ENCODE data around the gene IL10. TPM values are rescaled to one million over a fixed set of nuclear protein-coding genes. Genes with fewer than 3 reads are reported as not detected.
"Not testable (repeated sequence)": the region's sequence is repeated elsewhere in the genome, so short reads cannot be mapped to it uniquely, and the experiment has no call there.

IL10 gene
- total RNA-seq, 1 donor from 2014 or later: not detected

DNA sequence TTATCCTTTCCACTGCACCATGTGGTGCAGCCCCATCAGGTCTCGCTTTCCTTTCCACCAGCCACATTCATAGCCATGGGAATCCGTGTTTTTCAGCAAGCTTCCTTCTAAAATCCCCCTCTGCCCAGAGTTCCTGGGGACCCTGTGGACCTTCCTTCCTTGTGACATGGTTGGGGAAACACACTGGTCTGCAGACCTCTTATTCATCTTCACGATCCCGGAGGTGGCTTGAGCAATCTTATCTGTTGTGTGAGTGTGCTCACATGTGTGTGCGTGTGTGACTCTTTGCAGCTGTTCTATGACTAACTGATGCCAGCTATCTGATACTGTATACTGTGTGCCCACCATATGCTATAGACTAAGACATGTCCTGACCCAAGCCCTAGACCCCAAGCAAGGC, 15.6 kb upstream of the IL10 start:
- TF ChIP-seq CTCF (conservative IDR thresholded peaks at IDR 0.05; ENCODE audit: low read depth, low read length): no peak
- H3K4me3 ChIP-seq (ENCODE audit: low read depth, low read length): no peak overlapping the region
- no peak for DNase-seq (ENCODE audit: low read depth)

DNA sequence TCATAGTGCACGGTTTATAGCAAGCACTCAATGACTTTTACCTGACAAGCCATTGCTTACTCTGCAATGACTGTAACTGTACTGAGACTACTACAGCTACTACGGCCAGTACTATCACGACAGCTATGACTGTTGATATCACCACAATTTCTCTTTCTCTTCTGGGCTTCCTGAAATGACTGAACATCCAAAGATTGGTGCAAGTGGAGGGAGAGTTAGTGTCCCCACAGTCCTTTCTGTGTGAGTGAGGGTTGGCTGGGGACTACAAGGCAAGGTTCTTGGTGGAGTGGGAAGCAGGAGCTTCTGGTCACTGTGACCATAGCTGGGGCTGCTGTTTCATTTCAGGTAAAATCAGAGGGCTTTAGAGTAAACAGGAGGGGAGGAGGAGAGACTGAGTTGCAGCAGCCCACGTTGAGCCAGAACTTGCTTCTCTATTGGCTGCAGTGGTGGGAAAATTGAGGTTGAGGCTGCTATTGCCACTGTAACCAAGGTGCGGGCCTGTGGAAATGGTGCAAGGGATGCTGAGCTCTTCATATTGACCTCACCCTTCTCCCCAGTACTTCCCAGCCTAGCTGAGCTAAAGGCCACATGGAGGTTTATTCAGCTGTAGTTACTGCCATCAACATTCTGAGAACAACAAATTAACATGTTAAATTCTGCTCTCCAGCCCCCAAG, 14.1 kb upstream of the IL10 start:
- no peak for TF ChIP-seq CTCF (conservative IDR thresholded peaks at IDR 0.05; ENCODE audit: low read depth, low read length)
- H3K4me3 ChIP-seq (ENCODE audit: low read depth, low read length): no peak overlapping the region
- DNase-seq (ENCODE audit: low read depth): no peak

DNA sequence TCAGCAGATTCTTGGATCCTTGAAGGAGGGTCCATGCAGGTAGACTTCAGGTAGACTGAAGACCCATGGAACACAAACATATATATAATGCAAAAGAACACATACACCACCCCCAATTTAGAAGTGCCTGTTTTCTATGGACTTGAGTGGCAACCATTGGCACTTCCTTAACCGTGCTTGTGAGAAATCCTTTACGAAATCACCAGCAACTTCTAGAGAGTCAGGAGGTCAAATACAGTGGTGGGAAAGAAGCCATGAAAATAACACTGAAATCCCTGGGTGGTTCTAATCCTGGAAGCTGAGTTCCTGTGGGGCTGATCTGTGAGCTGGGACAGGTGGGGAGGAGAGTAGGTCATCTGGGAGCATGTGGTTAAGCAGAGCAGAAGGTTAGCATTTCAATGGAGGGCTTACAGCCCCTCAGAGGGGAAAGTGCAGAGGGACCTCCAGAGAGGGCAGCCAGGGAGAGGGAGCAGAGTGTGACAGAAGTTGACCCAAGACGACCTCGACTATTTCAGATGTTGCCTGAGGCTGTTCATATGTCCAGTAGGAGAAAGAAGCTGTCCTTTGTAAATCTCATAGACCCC, 13.0 kb upstream of the IL10 start:
- H3K4me3 ChIP-seq (ENCODE audit: low read depth, low read length): no peak overlapping the region

GRCh38 chr1:206784471-206784903, 12.2 kb upstream of the IL10 start:
- no peak overlapping the region for H3K4me3 ChIP-seq (ENCODE audit: low read depth, low read length)
- no peak for TF ChIP-seq CTCF (conservative IDR thresholded peaks at IDR 0.05; ENCODE audit: low read depth, low read length)
- DNase-seq (ENCODE audit: low read depth): no peak

More for the DNA sequence above, 13.0 kb upstream of the IL10 start:
- no peak for DNase-seq (ENCODE audit: low read depth)
- TF ChIP-seq CTCF (conservative IDR thresholded peaks at IDR 0.05; ENCODE audit: low read depth, low read length): no peak

DNA sequence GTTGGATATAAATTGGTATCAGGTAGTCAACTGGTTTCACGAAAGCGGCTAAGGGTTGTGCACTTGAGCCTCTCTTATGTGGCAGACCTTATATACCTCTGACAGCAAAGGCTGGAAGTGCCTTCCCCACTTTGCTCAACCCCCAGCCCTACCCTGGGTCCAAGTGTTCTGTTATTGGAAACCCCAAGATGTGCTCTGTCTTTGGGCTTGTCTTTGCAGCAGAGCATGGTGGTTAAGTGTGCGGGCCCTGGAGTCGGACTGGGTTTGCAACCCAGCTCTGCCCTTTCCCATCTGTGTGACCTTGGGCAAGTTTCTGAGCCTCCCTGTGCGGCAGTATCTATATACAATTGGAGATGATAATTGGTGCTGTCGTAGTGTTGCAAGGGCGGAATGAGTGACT, 11.2 kb upstream of the IL10 start:
- DNase-seq (ENCODE audit: low read depth): no peak
- H3K4me3 ChIP-seq (ENCODE audit: low read depth, low read length): no peak overlapping the region
- TF ChIP-seq CTCF (conservative IDR thresholded peaks at IDR 0.05; ENCODE audit: low read depth, low read length): no peak

DNA sequence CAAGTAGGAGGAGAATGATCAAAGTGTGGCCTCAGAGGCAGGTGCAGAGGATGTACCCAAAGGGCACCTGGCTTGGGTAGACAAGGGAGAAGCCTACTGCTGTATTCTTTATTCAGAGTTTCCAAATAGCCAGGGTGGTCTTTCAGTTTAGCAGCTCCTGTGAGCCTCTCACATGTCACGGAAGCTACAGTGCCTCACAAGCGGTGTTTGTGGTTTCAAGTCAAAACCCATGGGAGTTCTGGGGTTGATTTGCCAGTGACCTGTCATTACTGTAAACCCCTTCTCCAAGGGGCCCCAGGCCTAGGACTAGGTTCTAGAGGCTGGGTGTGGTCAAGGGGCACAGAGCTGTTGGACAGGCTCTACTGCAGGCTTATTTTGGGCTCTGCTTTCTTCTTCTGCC, 10.2 kb upstream of the IL10 start:
- no peak for TF ChIP-seq CTCF (conservative IDR thresholded peaks at IDR 0.05; ENCODE audit: low read depth, low read length)
- H3K4me3 ChIP-seq (ENCODE audit: low read depth, low read length): no peak overlapping the region
- no peak for DNase-seq (ENCODE audit: low read depth)

GRCh38 chr1:206779638-206780037, 7.3 kb upstream of the IL10 start:
- no peak for DNase-seq (ENCODE audit: low read depth)
- no peak overlapping the region for H3K4me3 ChIP-seq (ENCODE audit: low read depth, low read length)
- no peak for TF ChIP-seq CTCF (conservative IDR thresholded peaks at IDR 0.05; ENCODE audit: low read depth, low read length)

GRCh38 chr1:206778911-206779310, 6.6 kb upstream of the IL10 start:
- DNase-seq (ENCODE audit: low read depth); H3K4me3 ChIP-seq (ENCODE audit: low read depth, low read length): not testable (repeated sequence)

Data from epithelial cell of proximal tubule (primary cell).